Coronary artery (tissue), 2 donors: Measurements from ENCODE around the gene MRPL23.

Experiments
- DNase-seq: peaks from one replicate; pipeline ENCODE4 v3.0.0-alpha.2; 2017; ENCODE audit warnings: low spot score
- H3K27ac ChIP-seq, 2 donors: fragments of 200-600 bp; sonication (generic); one replicate each; pipeline ENCODE4 v1.5.1; 2016 to 2019
- H3K4me3 ChIP-seq: fragments of 200-600 bp; sonication (generic); 2 replicates; pipeline ENCODE4 v1.5.1; 2016; ENCODE audit warnings: mild to moderate bottlenecking, moderate library complexity
- CTCF ChIP-seq: fragments of 200-600 bp; sonication (generic); IDR thresholded peaks from one replicate; pipeline ENCODE4 v1.5.1; 2019; ENCODE audit warnings: antibody characterized with exemption

MRPL23 gene

GRCh38 chr11:1988667-1989317 is 41.7 kb downstream of the MRPL23 start:
- no peak overlapping the region for H3K27ac ChIP-seq
- no peak overlapping the region for H3K4me3 ChIP-seq
- no peak for TF ChIP-seq CTCF
- DNase-seq = no peak

GRCh38 chr11:1989953-1990352 is 42.8 kb downstream of the MRPL23 start:
- H3K4me3 ChIP-seq = no peak overlapping the region
- DNase-seq = no peak
- TF ChIP-seq CTCF = no peak
- no peak overlapping the region for H3K27ac ChIP-seq

- Histone ChIP-seq H3K4me3 (no peak overlapping the region), H3K27ac (no peak overlapping the region)
- no peak for DNase-seq
- no peak for TF ChIP-seq CTCF
These were observed 43.9 kb downstream of the MRPL23 start for GRCh38 chr11:1990872-1991578.

- no peak overlapping the region for H3K27ac ChIP-seq
- TF ChIP-seq CTCF = no peak
- H3K4me3 ChIP-seq = no peak overlapping the region
- no peak for DNase-seq
These were observed 45.0 kb downstream of the MRPL23 start for GRCh38 chr11:1992111-1992510.

- no peak overlapping the region for H3K27ac ChIP-seq
- DNase-seq = no peak
- TF ChIP-seq CTCF = no peak
- H3K4me3 ChIP-seq = no peak overlapping the region
These were observed 47.0 kb downstream of the MRPL23 start for GRCh38 chr11:1994121-1994520.

GRCh38 chr11:1997755-1998154 is 50.6 kb downstream of the MRPL23 start, which contains the start of gene H19:
TSS of gene H19 (minus strand) at chr11:1997842.
- Histone ChIP-seq H3K27ac (no peak within 1 kb of the TSS), H3K4me3 (no peak within 1 kb of the TSS)
- no peak for DNase-seq
- no peak for TF ChIP-seq CTCF

- no peak for DNase-seq
- Histone ChIP-seq H3K4me3 (no peak overlapping the region), H3K27ac (no peak overlapping the region)
- no peak for TF ChIP-seq CTCF
These were observed 51.2 kb downstream of the MRPL23 start for GRCh38 chr11:1998290-1998689.
